HPDE6-E6E7 (cell line): ENCODE results near the gene KANK4.

Source experiments
- DNase-seq: peaks from one replicate; pipeline ENCODE4 v3.0.0; 2011; ENCODE audit warnings: missing footprints; ENCODE audit errors: extremely low spot score

Gene KANK4

DNA sequence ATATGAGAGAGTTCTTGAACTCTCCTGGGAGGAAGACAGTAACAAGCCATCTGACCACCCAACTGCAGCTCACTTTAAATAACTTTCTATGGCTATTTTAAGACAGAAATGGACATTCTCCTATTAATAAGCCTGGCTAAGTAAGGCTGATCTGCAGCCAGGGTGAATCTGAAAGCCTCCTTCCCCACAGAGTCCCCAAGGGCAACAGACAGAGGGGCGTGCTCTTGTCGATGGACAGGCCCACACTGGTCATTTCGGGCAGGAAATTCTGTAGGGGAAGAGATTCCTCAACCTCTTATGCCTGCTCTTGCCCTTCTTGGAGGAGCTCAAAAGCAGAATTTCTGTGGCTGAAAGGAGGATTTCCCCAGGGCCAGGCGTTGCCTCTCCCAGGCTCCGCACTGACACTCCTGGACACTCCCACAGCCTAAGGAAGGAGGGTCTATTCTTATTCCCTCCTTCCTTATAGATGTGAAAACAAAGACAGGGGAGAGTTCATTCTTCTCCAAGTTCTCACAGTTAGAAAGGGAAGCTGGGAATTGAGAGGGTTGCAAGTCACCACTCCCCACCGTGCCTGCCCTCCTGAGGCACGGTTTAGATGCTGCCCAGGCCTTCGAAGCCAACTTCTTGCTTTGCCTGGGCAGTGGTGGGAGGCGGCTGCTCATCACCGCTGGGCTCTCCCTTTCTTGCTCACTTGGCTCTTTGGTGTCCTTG lies 17.9 kb upstream of the KANK4 start:
- DNase-seq, result peak; percentile 34

DNA sequence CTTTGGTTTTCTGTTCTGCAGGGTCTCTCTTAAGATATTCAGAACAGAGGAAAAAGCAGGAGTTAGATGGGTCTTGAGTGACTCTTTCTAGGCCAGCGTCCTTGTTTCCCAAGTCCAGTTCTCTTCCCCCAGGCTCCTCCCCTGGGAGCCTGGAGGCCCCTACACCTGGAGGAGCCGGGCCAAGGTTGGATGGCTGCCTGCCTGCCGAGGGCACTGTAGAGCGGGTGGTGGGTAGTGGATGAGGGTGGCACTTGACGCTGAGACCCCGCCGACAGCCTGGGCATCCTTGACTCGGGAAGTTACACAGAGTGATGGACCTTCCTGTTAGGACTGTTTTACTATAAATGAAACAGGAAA lies 17.4 kb upstream of the KANK4 start:
- DNase-seq, result no peak

DNA sequence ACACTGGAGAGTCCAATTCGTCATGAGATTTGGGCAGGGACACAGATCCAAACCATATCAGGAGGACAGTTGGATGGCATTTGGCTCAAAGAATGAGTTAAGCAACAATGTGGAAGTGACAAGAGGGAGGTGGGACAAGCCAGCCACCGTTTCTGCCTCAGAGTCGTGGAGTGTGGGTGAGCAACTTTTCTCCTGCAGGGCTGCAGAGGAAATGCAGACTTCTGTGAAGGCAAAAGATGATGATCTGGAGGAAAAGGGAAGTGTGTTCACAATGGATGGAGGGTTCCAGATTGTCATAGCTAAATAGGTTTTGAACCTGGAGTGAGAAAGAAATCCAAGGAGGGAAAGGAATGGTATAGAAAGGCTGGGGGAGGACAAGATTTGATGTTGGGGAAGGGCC lies 16.4 kb upstream of the KANK4 start:
- no peak for DNase-seq

DNA sequence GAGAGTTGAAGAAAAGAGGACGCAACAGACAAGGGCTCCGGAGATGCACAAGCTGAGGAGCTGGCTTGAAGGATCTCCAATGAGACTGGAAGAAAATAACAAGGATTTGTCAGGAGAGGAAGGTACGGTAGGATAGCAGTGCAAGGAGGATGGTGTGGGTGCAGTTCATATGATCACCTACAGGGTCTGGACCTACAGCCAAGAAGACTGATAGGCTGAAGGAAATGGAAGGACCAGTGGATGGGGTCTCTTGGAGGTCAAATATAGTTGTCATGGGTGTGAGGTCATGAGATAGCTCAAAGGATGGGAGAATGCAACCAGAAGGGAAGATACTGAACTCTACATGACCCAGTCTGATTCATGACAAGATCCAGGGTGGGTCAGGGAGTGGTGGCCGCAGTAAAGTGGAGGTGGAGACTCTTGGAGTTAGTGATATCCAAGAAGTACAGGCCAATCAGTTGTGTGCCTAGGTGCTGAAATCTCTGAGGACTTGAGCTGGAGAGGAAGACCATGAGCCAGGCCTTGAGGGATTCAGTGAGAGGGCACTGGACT lies 15.3 kb upstream of the KANK4 start:
- no peak for DNase-seq

DNA sequence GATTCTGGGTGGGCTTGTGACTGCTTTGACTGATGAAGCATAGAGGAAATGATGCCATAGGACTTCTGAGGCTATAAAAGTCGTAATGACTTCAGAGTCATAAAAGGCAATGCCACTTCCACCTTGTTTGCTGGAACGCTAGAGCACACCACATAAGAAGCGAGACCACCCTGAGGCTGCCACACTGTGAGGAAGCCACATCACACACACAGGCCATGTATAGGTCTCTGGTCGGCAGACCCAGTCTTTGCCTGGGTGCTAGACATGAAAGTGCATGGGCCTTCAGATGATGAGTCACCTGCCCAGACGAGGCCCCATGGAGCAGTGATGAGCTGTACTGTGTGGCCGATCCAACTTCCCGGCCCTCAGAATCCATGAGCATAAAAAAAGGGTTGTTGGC lies 14.2 kb upstream of the KANK4 start:
- DNase-seq, result no peak

DNA sequence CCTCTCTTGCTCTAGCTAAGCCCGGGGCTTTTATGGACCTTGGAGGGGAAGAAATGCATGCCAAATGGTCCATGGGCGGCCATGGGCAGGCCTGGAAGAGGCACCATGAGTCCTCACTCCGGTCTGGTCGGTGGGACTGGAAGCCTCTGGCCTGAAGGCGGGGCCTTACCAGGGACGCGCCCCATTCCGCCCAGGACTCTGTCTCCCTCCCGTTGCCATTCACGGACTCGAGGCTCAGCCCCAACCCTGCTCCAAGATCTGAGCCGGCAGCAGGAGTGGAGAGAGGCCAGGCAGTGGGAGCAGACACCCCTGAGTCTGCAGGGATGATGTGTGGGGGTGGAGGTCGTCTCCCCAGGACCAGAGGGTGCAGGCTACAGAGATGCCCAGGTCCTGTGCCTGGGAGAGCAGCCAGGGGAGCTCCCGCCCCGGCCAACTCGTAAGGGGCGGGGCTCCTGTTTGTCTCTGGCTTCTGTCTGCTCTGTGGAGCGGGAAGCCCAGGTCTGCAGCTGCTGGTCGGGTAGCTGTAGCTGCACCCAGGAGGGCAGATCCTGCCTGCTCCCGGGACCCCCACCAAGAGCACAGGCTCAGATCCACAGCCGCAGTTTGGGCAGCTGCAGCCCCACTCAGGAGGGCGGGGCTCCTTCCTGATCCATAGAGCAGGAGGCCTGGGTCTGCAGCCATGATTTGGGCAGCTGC lies 8.3 kb upstream of the KANK4 start:
- DNase-seq, result no peak

DNA sequence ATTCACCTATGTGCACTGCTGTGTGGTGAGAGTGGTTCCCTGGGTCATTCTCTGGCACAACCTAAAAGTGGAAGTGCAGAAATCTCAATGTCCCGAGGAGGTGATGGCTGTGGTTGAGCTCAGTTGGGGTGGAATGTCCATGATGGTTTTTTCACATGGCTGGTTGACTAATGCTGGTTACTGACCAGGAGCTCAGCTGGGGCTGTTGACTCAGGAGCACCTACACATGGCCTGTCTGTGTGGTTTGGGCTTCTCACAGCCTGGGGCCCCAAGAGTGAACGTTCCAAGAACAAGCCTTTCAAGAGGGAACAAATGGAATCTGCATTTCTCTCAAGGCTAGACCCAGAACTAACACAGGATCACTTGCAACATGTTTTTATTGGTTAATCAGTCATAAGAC lies 6.4 kb upstream of the KANK4 start:
- no peak for DNase-seq

DNA sequence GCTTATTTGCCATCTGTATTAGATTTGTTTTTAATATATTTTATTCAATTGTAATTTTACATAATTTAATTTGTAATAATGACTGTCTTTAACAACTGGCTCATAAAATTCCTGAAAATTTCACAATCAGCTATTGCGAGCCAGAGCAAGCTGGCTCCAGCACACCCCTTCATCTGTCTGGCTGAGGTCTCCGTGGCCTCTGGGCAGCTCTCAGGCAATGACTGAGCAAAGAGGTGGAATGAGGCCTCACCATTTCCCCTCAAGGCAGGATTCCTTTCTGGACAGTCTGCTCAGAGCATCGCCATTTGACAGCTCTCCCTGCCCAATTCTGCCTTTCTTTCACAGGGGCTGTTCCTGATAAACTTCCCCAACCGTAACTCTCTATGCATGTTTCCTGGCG lies 5.8 kb upstream of the KANK4 start:
- peak; percentile 50 for DNase-seq

DNA sequence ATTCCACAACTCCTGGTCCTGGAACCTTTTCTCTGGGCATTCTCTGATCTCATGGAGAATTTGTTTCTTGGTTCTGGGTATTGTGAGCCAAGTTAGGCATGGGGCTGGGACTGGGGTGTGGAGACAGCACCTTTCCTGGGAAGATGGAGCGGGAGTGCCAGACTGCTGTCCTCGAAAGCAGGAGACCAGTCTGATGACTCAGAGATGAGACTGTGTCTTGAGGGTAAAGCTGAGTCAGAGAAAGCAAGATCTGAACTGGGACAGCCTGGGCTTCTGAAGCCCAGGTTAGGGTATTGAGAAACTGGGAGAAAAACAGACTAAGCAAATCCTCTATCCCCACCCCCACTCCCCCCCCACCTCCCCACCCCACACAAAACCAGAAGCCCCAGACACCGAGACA lies 2.2 kb upstream of the KANK4 start:
- DNase-seq, result peak; percentile 93

DNA sequence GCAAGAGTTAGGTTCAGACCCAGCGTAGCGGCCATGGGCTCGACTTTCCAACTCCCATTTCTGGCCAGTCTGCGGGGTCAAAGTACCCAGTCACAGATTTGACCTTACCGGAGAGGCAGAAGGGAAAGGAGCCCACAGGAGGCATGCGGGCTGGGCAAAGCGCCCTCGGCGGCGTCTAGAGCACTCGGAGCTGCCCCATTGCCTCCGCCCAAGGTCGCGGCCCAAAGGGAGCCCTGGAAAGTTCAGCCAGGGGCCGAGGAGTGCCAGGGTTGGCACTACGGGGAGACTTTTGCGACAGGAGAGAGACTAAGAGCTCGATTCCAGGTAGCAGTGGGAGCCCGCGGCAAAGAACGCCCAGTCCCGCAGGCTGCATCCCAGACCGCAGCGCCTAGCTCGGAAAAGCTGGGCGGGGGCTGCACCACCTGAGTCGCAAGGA lies 896 bp downstream of the KANK4 start:
- no peak for DNase-seq

DNA sequence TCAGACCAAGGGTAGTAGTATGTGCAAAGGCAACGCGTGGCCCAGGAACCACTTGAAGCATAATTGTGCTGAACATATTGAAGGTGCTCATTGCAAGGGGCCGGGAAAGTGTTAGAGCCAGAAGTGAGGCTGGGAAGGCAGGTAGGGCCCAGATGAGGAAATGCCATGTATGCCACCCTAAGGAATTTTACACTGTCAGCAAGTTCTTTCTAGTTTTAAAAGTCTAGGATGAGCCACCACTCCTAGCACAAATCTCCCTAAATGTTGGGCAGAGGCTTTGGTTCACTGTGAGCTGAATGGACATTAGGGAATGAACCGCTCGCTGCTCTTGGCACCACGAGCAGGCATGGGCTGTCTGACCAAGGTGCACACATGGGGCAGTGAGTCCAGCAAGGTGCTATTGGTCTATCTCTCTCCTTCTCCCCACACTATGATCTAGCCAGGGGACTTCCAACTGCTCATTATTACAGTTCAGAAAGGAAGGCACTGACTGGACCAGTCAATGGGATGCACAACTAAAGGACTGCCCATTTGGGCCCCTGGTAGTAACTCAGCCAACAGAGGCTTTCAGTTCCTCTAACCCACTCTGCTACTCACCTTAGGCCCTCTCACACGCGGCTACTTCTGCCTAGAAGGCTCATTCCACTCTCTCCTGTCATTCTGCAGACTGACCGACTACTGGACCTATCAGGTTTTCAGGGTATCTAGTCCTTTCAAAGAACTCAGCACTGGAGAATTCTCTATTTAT lies 2.0 kb downstream of the KANK4 start:
- no peak for DNase-seq

DNA sequence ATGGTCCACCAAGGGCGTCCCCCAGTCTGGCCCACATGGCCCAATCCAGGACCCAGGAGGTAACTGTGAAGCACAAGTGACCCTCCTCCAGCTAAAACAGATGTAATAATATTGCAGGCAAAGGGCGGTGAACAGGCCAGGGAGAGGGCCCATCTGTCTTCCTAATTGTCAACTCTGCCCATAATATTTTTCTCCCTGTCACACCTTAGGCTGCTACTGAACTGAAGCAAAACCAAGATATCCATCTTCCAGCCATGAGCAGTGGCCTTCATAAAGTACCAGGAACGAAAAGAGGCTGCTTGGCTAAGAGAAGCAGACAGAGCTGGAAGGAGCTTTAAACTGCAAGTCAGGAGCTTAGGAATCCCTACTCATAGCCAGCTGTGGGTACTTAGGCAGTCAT lies 3.1 kb downstream of the KANK4 start:
- DNase-seq, result no peak

DNA sequence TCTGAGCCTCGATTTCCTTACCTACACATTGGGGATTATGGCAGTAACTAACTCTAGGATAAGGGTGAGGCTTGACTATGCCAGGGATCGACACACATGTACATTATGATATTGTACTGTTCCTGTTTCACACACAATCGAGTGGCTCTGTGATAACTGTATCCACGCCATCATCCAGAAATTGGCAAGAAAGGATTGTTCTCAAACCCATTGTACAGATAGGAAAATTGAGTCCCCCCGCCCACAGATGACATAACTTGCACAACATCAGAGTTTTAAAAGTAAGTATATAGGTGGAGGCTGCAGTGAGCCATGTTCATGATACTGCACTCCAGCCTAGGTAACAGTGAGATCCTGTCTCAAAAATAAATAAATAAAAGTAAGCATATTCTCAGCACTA lies 3.8 kb downstream of the KANK4 start:
- DNase-seq, result no peak

DNA sequence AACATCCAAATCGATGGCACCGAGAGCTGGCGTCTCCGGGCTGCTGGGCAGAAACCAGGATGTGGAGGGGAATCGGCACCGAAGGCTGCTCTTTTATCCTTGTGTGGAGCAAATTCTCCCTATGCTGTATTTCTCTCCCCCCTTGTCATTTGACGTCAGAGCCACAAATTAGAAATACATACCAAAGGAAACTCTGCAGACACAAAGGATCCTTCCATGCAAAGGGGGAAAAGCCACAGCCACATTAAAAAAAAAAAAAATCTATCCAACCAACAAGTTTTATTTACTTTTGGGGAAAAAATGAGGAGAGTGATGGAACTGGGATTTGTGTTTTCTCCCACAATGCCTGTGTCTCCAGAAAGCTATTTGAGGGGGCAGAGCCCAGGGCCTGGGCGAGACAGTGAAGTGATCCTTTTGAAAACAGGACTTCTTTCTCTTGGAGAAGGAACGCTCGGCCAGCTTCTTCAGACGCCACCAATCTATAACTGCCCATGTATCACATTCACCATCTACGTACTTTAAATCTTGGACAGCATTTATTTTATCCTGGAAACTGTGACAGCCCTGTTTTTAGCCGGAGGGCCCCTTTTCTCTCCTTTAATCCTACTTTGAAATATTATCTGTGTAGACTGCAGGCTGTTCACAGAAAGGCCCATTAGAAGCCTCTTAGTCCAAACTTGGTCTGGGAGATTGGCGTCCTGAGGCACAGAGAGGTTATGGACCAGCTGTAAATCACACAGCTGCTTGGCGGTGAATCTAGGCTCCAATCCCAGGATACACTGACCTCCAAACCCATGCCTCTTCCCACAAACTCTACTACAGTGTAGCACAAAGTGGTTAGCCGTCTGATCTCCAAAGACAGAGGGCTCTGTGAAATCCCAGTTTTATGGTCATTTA lies 4.5 kb downstream of the KANK4 start:
- no peak for DNase-seq

DNA sequence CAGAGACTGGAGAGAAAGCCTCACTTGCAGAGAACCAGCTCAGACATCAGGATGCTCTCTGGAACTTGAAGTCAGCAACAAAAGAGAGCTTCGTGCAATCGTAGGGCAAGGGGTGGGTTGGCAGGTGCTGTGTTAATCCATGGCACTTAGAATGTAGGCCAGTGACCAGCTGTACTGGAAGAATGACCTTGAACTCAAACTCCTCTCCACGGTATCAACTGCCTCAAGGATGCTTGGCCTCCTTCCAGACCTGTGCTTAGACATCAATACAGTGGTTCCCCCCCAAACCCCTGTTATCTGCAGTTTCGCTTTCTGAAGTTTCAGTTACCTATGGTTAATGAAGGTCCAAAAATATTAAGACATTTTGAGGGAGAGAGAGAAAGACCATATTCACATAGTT lies 6.5 kb downstream of the KANK4 start:
- no peak for DNase-seq

DNA sequence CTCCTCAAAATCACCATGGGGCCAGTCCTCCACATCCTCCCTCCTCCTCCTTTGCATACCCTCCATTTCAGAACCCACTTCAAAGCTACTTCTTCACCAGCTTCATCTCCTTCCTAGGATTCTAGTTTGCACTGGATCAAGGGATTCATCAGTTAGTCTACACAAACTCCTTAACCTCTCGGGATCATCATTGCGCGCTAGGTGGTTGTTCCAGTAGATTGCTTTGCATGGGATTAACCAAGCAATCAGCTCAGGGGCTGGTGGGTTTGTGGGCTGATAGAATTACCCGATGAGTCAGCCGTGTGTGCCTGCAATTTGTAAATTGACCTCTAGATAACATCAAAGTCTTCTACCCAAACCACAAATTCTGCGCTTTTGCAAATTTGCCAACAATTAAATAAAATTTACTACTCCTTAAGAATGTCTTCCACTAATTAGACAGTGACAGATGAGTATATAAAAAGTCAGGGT lies 7.7 kb downstream of the KANK4 start:
- no peak for DNase-seq

DNA sequence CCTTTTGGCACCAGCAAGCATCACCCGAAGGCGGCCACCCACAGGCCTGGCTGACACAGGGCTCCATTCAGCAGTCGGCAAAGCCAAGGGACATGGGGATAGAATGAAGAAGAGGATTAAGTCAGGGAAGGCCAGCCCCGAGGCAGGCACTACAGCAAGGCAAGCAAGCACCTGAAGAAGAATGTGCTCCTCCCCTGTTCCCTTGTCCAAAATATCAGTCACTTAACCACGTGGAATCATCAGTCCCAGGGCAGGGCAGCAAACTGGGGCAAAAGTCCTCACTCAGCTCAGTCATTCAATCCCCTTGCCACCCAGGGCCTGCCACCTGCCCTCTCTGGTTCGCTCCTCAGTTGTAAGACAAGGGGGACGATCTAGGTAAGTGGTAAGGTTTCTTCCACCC lies 9.3 kb downstream of the KANK4 start:
- no peak for DNase-seq

DNA sequence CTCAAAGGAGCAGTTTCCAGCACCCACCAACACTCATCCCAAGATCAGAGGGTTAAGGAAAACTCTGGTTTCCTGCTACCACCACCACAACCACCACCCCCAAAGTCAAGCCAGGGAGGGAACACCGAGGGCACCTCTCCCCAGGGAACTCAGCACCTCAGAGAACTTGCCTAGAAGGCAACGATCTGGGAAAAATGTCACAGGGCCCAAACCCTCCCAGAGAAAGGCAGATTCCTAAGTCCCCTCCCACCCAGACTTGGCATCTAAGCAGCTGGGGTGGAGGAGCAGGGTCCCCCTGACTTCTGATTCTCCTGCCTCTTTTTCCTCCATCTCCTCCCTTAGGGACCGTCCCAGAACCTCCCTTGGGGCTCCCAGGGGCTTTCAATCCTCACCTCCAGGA lies 10.6 kb downstream of the KANK4 start:
- no peak for DNase-seq

DNA sequence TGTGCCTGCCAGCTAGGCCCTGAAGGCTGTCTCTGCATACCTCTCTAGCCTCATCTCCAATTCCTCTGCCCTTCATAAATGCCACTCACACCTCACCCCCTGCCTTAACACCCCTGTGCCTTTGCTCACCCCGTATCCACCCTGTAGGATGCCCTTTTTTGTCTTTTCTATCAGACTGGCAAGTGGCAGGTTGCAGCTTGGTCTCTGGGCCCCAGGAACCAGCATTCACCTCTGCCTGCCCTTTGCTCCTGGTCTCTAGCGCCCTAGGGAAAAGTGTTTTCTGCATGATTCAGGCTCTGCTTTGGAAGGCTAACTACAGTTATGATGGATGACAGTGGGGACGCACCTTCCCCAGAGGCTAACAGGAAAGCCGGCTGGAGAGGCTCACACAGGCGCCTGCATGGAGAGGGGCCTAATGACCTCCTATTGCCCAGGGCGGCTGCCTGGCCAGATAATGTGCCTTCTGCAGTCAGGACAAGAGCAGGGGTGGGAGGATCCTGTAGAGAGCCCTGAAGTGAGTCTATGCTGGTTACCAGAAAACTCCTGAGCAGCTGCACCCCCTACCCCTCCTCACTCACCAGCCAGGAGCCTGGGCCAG lies 11.2 kb downstream of the KANK4 start:
- peak; percentile 41 for DNase-seq

DNA sequence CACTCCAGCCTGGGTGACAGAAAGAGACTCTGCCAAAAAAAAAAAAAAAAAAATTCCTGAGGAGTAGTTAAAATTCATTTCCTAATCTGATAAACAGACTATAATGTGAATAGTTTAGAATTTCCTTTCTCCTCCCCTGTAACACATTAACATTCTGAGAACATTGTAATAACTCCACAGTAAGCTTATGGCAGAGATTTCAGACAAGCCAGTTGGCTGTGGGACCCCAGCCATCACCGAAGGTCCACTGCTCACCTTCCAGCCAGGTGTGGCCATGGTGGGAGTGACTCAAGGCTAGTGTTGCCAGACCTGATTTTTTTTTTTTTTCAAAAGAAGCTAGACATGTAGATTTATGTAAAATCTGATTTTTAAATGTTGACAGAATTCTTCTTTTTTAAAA lies 11.8 kb downstream of the KANK4 start:
- no peak for DNase-seq

DNA sequence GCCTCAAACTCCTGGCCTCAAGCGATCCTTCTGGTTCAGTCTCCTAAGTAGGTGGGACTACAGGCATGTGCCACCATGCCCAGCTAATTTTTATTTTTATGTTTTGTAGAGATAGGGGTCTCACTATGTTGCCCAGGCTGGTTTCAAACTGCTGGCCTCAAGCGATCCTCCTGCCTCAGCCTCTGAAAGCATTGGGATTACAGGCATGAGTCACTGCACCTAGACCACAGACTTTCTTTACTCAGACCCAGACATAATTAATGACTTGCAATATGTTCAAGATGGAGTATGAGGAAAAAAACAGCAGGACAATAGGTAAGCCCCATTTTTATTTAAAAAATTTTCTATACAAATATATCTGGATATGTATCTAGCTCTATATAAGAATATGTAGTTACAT lies 13.2 kb downstream of the KANK4 start:
- no peak for DNase-seq
